Measurements from ENCODE around the gene AKAP13.

The AKAP13 gene

GRCh38 chr15:85746641-85747040 is 366.2 kb downstream of the AKAP13 start:
- no peak for TF ChIP-seq CTCF (IDR thresholded peaks at IDR 0.05)
- H3K4me2 ChIP-seq (ENCODE audit: low read length), result no peak overlapping the region
- H3K27ac ChIP-seq, result no peak overlapping the region
- H3K4me1 ChIP-seq, result no peaks in the 10 kb centered on the region
- no peaks in the 10 kb centered on the region for H3K79me2 ChIP-seq
- no peak overlapping the region for H3K4me3 ChIP-seq (ENCODE audit: low read depth, low read length)
- H3K36me3 ChIP-seq (ENCODE audit: control insufficient read depth, insufficient read depth, low read length), result no peaks in the 10 kb centered on the region
- H3K27me3 ChIP-seq (ENCODE audit: control insufficient read depth, insufficient read depth, low read length), result no peaks in the 10 kb centered on the region
- H3K9me3 ChIP-seq (ENCODE audit: control insufficient read depth, low read length), result no peaks in the 10 kb centered on the region
- no peak overlapping the region for H3K9ac ChIP-seq
- no peak overlapping the region for H2AFZ ChIP-seq

GRCh38 chr15:85748176-85748575 is 367.8 kb downstream of the AKAP13 start:
- Histone ChIP-seq H3K4me1 (no peaks in the 10 kb centered on the region), H3K9ac (no peak overlapping the region), H2AFZ (no peak overlapping the region), H3K79me2 (no peaks in the 10 kb centered on the region), H3K4me2 (ENCODE audit: low read length) (no peak overlapping the region), H3K27ac (no peak overlapping the region), H3K4me3 (ENCODE audit: low read depth, low read length) (no peak overlapping the region), H3K36me3 (ENCODE audit: control insufficient read depth, insufficient read depth, low read length) (no peaks in the 10 kb centered on the region), H3K9me3 (ENCODE audit: control insufficient read depth, low read length) (no peaks in the 10 kb centered on the region), H3K27me3 (ENCODE audit: control insufficient read depth, insufficient read depth, low read length) (no peaks in the 10 kb centered on the region)
- no peak for TF ChIP-seq CTCF (IDR thresholded peaks at IDR 0.05)

- H2AFZ ChIP-seq, result no peak overlapping the region
- no peaks in the 10 kb centered on the region for H3K27me3 ChIP-seq (ENCODE audit: control insufficient read depth, insufficient read depth, low read length)
- TF ChIP-seq CTCF (IDR thresholded peaks at IDR 0.05), result no peak
- no peak overlapping the region for H3K4me3 ChIP-seq (ENCODE audit: low read depth, low read length)
- H3K27ac ChIP-seq, result no peak overlapping the region
- H3K4me1 ChIP-seq, result no peaks in the 10 kb centered on the region
- H3K79me2 ChIP-seq, result no peaks in the 10 kb centered on the region
- no peak overlapping the region for H3K9ac ChIP-seq
- H3K36me3 ChIP-seq (ENCODE audit: control insufficient read depth, insufficient read depth, low read length), result no peaks in the 10 kb centered on the region
- H3K4me2 ChIP-seq (ENCODE audit: low read length), result no peak overlapping the region
- H3K9me3 ChIP-seq (ENCODE audit: control insufficient read depth, low read length), result no peaks in the 10 kb centered on the region
Observed at GRCh38 chr15:85748729-85749128, 368.3 kb downstream of the AKAP13 start.

GRCh38 chr15:85749261-85750151 is 369.1 kb downstream of the AKAP13 start:
- Histone ChIP-seq H3K79me2 (no peaks in the 10 kb centered on the region), H3K27me3 (ENCODE audit: control insufficient read depth, insufficient read depth, low read length) (no peaks in the 10 kb centered on the region), H3K36me3 (ENCODE audit: control insufficient read depth, insufficient read depth, low read length) (no peaks in the 10 kb centered on the region), H3K9ac (no peak overlapping the region), H2AFZ (no peak overlapping the region), H3K4me1 (no peaks in the 10 kb centered on the region), H3K4me3 (ENCODE audit: low read depth, low read length) (no peak overlapping the region), H3K9me3 (ENCODE audit: control insufficient read depth, low read length) (no peaks in the 10 kb centered on the region), H3K27ac (no peak overlapping the region), H3K4me2 (ENCODE audit: low read length) (no peak overlapping the region)
- no peak for TF ChIP-seq CTCF (IDR thresholded peaks at IDR 0.05)

Data from parathyroid adenoma (tissue), 2 donors.